Astrocyte (in vitro differentiated cells and primary cell): Measurements from ENCODE around the gene FCN2.

Experiments used
- EZH2 ChIP-seq: IDR thresholded peaks from 2 replicates; pipeline ENCODE4 v1.6.1; 2012; ENCODE audit warnings: mild to moderate bottlenecking, low read length, inconsistent platforms; ENCODE audit not compliant: insufficient read depth
- TF ChIP-seq, protein P1 (sequence below): IDR thresholded peaks from 2 replicates; pipeline ENCODE4 v1.5.1; 2011; ENCODE audit warnings: low read depth, mild to moderate bottlenecking, inconsistent platforms, low read length, moderate library complexity; ENCODE audit not compliant: insufficient read depth

DNA sequence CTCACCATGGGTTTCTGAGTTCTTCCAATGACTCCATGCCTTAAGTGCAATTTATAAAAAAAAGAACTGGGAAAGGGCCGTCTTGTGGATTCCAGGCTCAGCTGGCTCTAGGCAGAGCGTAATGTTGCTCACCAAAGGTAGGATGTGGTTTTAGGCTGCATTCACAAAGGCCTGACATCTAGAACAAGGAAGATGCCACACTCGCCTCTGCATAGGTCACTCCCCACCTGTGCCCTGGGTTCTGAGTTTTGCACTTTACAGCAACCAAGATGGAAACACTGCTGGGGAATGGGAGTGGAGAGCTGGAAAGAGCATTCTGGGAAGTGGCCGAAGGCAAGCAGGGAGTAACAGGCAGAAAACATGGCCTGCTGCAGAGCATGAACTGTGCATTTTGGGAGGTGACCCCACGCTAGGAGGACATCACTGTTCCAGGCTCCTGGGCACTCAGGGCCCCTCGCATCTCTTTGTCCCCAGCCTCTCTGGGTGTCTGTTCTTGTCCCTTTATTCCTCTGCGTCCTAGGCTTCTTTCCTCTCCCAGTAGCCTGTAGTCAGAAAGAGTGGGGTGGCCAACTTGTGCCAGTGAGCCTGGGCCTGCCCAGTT lies 12.3 kb downstream of the FCN2 start:
- TF ChIP-seq, protein P1, sequence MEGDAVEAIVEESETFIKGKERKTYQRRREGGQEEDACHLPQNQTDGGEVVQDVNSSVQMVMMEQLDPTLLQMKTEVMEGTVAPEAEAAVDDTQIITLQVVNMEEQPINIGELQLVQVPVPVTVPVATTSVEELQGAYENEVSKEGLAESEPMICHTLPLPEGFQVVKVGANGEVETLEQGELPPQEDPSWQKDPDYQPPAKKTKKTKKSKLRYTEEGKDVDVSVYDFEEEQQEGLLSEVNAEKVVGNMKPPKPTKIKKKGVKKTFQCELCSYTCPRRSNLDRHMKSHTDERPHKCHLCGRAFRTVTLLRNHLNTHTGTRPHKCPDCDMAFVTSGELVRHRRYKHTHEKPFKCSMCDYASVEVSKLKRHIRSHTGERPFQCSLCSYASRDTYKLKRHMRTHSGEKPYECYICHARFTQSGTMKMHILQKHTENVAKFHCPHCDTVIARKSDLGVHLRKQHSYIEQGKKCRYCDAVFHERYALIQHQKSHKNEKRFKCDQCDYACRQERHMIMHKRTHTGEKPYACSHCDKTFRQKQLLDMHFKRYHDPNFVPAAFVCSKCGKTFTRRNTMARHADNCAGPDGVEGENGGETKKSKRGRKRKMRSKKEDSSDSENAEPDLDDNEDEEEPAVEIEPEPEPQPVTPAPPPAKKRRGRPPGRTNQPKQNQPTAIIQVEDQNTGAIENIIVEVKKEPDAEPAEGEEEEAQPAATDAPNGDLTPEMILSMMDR: no peak
- no peak for TF ChIP-seq EZH2
